GM19035 (cell line): ENCODE data around the gene LNPK.
"Not testable (repeated sequence)": the region's sequence is repeated elsewhere in the genome, so short reads cannot be mapped to it uniquely, and the experiment has no call there.

Experiments
- ATAC-seq: cut with Tn5 transposase; IDR thresholded peaks from one replicate; pipeline ENCODE4 v1.9.1; 2021; ENCODE audit not compliant: unreplicated experiment

LNPK gene

DNA sequence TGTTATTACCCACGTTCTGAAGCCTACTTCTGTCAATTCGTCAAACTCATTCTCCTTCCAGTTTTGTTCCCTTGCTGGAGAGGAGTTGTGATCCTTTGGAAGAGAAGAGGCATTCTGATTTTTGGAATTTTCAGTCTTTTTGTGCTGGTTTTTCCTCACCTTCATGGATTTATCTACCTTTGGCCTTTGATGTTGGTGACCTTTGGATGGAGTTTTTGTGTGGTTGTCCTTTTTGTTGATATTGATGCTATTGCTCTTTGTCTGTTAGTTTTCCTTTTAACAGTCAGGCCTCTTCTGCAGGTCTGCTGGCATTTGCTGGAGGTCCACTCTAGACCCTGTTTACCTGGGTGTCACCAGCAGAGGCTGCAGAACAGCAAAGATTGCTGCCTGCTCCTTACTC lies 88.8 kb downstream of the LNPK start:
- ATAC-seq: not testable (repeated sequence)

DNA sequence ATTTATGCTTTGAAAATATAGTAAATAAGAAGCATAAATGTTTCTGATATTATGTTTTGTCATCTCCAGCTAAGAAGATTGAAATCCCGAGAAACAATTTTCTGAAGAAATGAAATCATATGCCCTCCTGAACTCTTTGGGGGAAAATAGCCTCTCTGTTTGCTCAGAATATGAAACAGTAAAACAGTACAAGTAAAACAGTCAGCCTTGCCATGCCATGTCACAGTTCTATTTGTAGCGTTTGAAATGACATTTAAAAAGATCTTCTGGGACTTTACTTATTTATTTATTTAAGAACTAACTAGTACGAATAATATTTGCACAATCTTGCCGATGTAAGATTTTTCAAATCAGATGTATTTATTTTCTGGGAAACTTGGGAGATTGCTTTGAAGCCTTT lies 98.0 kb downstream of the LNPK start:
- ATAC-seq: no peak

DNA sequence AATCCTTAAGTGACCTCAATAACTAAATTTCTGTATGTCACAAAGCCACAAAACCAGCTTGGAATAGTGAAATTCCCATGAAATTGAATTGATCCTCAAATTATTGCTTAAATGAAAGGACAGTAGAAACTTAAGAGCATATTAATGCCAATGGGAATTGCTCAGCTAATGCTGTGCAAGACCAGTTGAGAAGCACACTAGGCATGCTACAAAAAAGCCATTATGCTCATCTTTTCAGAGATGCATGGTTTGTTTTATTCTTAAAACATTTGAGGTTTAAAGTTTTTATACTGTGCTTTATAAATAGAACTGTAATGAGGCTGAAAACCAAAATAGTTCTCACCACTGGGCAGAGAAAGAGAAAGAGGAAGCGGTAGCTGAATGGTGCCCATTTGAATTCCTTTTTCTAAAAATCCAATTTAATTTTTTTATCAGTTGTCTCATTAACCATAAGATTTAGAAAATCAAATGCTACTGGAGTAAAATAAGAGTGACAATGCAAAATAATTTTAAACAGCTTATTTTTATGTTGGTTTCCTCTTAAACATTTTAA lies 98.6 kb downstream of the LNPK start:
- no peak for ATAC-seq

DNA sequence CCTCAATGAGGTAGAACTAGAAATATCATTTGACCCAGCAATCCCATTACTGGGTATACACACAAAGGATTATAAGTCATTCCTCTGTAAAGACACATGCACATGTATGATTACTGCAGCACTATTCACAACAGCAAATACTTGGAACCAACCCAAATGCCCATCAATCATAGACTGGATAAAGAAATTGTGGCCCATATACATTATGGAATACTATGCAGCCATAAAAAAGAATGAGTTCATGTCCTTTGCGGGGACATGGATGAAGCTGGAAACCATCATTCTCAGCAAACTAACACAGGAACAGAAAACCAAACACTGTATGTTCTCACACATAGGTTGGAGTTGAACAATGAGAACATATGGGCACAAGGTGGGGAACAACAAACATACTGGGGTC lies 106.1 kb downstream of the LNPK start:
- ATAC-seq: not testable (repeated sequence)

DNA sequence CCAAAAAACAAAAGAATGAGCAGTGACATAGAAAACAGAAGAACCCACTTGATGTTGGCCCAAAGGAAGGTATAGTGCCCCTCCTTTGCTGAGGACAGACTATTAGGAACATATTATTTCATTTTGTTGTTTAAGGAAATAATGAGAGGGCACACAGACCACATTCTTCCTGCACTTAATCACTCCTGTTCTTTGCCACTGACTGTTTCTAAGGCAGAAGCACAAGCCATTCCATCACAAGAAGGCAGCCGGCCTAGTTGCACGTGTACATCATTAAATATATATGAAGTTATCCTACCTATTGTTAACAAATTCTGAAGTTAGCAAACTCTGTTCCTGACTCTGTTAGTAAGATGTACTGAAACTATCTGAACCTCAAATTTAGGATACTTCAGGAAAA lies 110.0 kb downstream of the LNPK start:
- no peak for ATAC-seq

DNA sequence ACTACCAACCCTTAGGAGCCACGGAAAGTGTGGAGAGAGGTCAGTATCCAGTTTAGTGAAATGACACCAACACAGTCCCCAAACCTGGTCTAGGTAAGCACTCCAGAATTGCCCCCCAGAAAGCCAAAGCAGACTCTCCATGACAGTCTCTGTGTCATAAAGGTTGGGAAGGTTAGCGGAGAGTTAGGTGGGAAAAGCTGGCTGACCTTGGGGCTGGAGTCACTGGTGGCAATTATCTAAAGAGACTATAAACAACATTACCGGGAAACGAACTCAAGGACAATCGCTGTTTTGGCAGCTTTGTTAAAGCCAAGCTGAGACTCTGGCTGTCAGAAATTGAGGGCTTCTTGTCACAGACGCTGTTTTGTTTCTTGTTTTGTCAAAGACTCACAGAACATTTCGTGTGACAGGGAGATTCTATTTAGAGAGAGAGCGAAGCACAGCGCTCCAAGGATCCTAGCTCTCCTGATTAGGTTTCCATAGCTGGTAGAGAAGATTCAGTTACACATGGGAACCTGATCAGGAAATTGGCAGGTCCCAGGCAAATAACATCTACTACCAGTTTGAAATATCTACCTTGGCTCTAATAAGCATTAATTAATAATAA lies 111.3 kb downstream of the LNPK start:
- no peak for ATAC-seq

DNA sequence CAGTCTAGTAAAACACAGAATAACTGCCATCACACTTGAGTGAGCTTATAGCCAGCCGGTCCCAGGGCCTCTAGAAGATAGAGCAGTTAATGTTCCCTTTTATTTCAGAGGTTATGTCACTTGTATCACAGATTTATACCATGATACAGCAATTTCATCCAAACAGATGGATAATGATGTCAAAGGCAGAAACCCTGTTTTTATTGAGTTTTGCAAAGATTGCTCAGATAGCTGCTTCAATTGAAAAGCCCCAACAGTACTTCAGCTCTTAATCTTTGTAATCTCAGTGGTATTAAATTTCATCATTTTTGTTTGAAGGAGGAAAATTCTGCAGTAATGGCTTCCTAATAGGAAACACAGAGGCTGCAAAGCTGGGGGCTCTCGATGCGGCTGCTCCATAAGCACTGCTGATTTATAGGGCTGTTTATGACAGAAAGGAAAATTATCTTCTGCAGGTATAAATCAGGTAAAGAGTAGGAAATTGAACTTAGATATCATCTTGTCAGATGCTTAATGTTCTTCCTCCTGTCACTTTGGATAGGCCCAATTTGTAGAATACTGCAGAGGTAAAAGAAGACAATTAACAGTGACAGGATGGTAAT lies 112.3 kb downstream of the LNPK start:
- ATAC-seq: no peak

DNA sequence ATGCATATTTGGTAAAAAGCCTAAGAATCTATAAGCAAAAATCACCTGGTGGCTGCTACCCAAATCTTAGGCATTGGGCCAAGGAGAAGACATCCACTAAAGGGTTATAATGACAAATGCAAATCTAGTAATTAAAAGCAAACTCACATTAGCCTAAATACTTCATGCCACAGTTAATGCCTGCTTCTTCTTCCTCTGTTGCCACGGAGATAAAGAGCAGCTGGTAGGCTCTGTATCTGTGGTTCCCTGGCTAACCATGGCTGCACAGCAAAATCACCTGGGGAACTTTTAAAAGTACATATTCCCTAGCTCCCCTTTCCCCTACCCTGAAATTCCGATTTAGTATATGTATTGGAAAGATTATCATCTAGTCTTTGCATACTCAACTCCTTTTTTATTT lies 114.3 kb downstream of the LNPK start:
- ATAC-seq: no peak

DNA sequence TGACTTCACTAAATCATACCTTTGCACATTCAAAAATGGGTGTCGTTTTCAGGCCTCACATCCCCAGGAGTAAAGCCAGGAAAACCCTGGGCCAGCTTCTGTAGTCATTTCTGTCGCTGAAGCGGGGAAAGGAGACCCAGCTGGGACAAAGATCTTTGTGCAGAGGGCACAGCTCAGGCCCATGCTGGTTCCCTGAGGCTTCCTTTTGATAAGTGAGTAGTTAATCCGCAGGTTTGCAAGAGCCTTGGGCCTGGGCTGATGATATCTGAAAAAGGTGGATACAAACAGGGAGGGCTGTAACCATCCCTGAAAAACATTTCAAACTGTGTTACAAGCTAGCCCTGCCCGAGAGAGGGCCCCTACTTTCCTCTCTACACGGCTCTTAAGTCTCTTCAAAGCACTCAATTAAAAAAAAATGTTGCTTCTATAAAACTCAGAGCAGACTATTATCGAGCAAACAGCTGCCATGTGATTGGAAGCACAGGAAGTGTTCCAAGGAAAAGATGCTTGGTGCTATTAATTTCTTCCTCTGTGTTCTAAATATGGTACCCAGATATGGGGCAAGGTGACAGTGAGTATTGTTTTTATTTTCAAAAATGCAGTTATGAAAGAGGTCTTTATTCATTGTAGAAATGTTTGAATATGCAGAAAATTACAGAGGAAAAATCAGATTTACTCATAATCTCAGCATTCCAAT lies 117.2 kb downstream of the LNPK start:
- no peak for ATAC-seq

DNA sequence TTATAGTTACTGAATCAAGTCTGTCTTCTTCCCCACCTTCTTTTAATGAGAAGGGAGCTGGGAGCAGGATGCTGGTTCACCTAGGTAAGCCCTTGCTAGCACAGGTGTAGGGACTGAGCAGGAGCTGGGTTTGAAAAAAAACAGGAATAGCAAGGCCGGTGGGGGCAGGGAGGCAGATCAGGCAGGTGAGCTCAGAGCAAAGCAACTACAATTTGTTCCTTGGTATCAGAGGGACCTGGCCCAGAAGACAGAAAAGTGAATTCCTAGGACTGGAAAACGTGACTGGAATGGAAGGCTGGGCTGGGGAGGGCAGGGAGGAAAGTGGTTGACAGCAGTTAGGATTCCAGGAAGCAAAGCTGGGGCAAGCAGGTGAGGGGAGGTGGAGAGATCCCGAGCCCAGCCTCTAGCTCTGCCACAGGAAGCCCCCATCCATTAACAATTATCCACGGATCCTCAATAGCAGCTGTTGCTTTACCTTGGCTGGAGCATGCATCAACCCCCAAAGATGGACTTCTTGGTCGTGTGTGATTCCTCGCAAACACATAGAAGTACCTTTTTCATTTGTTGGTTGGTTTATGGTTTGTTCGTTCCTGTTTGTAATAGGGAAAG lies 118.4 kb downstream of the LNPK start:
- ATAC-seq: no peak

DNA sequence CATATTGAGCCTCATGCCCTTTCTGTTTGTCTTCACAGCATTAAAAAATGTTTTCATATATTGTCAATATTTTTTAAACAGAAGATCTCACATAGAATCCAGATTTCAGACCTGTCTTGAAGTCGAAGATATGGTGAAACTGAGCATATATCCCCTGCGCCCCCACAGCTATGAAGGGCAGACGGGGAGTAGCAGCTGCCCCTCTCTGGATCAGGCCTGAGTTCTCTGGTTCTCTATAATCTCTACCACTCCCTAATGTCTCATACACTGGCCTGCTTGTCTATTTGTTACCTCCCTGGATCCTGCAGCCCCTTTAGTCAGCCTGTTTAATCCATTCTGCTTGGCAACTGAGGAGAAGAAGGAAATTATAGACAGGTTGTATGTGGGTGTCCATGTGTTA lies 122.4 kb downstream of the LNPK start:
- no peak for ATAC-seq

DNA sequence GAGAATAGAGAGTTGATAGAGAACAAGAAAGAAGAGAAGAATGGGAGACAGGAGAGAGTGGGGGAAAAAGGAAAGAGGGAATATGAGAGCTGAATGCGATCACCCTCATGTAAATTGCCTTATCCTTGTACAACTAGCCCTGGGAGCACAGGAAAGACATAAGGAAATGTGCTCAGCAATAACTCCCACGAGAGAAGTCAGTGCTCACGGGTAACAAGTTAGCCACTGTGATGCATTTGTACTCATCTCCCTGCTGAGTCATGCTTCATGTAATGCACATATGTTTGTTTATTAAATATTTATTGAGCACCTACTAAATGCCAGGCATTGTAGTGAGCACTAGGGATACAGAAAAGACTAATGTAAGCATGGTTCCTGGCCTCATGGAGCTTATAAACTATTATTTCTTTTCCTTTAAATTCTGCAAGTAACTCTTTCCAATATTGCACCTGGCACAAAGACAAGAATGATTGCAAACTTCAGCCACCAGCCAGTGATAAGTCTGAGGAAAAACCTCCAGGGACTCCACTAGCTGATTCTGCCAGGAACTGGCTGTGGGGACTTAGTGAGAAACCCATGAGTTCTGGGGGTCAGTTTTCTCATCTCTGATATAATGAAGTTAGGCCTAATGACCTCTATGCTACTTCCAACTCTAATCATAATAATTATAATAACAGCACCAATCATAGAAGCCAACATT lies 124.1 kb downstream of the LNPK start:
- no peak for ATAC-seq

DNA sequence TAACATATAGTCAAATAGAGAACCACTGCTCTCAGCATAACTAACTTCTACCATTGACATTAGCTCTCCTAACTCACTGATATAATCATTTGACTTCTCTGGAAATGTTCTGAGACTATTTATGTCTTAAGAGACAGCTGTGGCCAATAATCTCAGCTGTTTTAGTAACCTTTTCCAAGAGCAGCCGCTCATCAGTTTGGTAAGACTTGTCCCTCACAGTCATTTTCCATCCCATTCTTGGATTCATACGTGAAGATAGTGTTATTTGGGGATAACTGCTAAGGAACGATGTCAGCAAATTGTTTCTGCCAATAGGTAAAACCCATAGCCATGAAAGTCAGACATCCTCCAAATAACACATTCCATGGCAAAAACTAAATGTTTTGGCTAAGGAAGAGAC lies 127.8 kb downstream of the LNPK start:
- no peak for ATAC-seq
